ENCODE results near the gene URB1.

URB1 gene

DNA sequence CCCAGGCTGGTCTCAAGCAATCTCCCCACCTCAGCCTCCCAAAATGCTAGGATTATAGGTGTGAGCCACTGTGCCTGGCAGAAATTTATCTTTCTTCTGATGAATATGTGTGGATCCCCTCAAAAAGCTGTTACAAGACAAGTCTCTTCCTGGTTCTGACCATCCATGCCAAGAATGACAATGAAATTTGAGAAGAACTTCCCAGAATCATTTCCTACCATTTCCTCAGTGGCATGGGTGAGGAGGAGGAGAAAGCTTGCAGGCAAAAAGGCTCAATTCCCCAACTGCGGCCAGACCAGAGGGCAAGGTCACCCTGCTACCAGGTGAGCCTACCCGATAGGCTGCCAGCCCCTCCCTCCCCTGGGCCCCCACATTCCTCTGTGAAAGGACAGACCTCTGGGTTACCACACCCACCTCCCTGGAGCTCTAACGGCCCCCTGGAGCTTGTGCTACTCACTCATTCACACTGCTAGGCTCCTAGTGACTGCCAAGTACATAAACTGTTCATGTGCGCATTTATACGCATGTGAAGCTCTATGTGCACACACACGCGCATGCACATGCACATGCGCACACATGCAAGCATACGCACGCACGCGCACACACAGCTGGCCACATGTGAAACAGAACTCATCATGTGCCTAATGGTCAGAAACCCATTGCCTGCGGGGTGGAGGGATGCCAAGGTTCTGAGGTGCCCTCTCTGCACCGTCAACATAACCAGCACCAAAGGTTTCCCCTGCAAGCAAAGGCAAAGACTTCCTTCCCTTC lies 77.1 kb downstream of the URB1 start:
- Histone ChIP-seq H3K27me3 (ENCODE audit: low read length) (no peaks in the 10 kb centered on the region), H3K9ac (ENCODE audit: low read length) (no peak overlapping the region), H2AFZ (ENCODE audit: low read depth, low read length, severe bottlenecking) (no peak overlapping the region), H3K79me2 (ENCODE audit: insufficient read depth, low read length) (no peaks in the 10 kb centered on the region), H3K4me2 (ENCODE audit: low read depth, low read length, poor library complexity, severe bottlenecking) (no peak overlapping the region), H3F3A (ENCODE audit: insufficient read depth) (no peaks in the 10 kb centered on the region), H3K27ac (ENCODE audit: low read depth, low read length) (no peak overlapping the region), H3K36me3 (ENCODE audit: low read length) (peaks cover 4% of the 10 kb centered on the region; the same call in 1 of the 2 replicates), H3K9me2 (replicated peaks; ENCODE audit: insufficient read depth, low read length) (no peaks in the 10 kb centered on the region), H3K9me3 (ENCODE audit: insufficient read depth, low read length) (no peaks in the 10 kb centered on the region), H4K20me1 (ENCODE audit: low read depth, low read length) (no peaks in the 10 kb centered on the region), H3K4me3 (ENCODE audit: insufficient read depth, low read length, poor library complexity, severe bottlenecking) (no peak overlapping the region)
- TF ChIP-seq EZH2phosphoT487 (conservative IDR thresholded peaks at IDR 0.05; ENCODE audit: low read length) = no peak
- TF ChIP-seq, protein P1, sequence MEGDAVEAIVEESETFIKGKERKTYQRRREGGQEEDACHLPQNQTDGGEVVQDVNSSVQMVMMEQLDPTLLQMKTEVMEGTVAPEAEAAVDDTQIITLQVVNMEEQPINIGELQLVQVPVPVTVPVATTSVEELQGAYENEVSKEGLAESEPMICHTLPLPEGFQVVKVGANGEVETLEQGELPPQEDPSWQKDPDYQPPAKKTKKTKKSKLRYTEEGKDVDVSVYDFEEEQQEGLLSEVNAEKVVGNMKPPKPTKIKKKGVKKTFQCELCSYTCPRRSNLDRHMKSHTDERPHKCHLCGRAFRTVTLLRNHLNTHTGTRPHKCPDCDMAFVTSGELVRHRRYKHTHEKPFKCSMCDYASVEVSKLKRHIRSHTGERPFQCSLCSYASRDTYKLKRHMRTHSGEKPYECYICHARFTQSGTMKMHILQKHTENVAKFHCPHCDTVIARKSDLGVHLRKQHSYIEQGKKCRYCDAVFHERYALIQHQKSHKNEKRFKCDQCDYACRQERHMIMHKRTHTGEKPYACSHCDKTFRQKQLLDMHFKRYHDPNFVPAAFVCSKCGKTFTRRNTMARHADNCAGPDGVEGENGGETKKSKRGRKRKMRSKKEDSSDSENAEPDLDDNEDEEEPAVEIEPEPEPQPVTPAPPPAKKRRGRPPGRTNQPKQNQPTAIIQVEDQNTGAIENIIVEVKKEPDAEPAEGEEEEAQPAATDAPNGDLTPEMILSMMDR (IDR thresholded peaks at IDR 0.05; ENCODE audit: insufficient read depth, low read length, poor library complexity, severe bottlenecking) = no peak

DNA sequence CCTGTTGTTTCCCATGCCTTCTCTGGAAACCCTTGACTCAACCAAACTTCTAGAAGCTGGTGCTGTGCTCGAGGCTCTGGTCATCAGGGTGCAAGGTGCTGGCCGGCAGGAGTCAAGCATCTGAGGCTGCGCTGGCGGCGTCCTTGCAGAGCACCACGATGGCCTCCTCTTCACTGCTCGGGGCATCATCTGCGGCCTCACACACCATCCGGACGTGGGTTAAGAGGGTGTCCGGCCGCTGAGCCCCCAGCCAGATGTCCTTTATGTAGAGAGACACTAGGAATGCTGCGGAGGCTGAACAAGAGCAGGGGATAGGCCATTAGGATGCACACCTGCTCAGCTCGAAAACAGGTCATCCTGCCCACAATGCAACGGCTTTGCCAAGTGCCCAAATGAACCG lies 78.0 kb downstream of the URB1 start:
- Histone ChIP-seq H3K4me2 (ENCODE audit: low read depth, low read length, poor library complexity, severe bottlenecking) (no peak overlapping the region), H3K9me3 (ENCODE audit: insufficient read depth, low read length) (no peaks in the 10 kb centered on the region), H3K4me3 (ENCODE audit: insufficient read depth, low read length, poor library complexity, severe bottlenecking) (no peak overlapping the region), H4K20me1 (ENCODE audit: low read depth, low read length) (no peaks in the 10 kb centered on the region), H3K36me3 (ENCODE audit: low read length) (peaks cover 4% of the 10 kb centered on the region; the same call in 1 of the 2 replicates), H3F3A (ENCODE audit: insufficient read depth) (no peaks in the 10 kb centered on the region), H3K79me2 (ENCODE audit: insufficient read depth, low read length) (no peaks in the 10 kb centered on the region), H3K9me2 (replicated peaks; ENCODE audit: insufficient read depth, low read length) (no peaks in the 10 kb centered on the region), H2AFZ (ENCODE audit: low read depth, low read length, severe bottlenecking) (no peak overlapping the region), H3K9ac (ENCODE audit: low read length) (no peak overlapping the region), H3K27ac (ENCODE audit: low read depth, low read length) (no peak overlapping the region), H3K27me3 (ENCODE audit: low read length) (no peaks in the 10 kb centered on the region)
- TF ChIP-seq, protein P1 (IDR thresholded peaks at IDR 0.05; ENCODE audit: insufficient read depth, low read length, poor library complexity, severe bottlenecking) = no peak
- no peak for TF ChIP-seq EZH2phosphoT487 (conservative IDR thresholded peaks at IDR 0.05; ENCODE audit: low read length)

DNA sequence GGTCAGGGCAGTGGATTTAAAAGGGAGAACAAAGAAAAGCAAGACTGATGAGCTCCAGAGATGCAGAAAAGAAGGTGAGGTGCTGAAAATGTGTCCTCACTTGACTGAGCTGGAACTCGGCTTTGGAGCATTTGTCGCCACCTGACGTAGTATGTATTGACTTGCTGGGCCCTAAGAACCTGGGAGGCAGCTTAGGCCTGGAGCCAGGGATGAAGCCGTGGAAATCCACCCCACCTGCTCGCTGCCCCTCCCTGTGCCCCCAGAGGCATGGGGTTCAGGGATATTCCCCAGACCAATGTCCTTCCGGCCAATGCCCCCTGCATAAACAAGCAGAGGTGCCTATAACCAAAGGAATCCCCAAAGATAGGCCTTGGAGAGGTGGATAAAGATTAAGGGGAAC lies 79.8 kb downstream of the URB1 start:
- Histone ChIP-seq H3K4me2 (ENCODE audit: low read depth, low read length, poor library complexity, severe bottlenecking) (no peak overlapping the region), H3K9me3 (ENCODE audit: insufficient read depth, low read length) (no peaks in the 10 kb centered on the region), H3F3A (ENCODE audit: insufficient read depth) (no peaks in the 10 kb centered on the region), H3K36me3 (ENCODE audit: low read length) (peaks cover 4% of the 10 kb centered on the region; the same call in 1 of the 2 replicates), H4K20me1 (ENCODE audit: low read depth, low read length) (no peaks in the 10 kb centered on the region), H3K27ac (ENCODE audit: low read depth, low read length) (no peak overlapping the region), H3K79me2 (ENCODE audit: insufficient read depth, low read length) (no peaks in the 10 kb centered on the region), H2AFZ (ENCODE audit: low read depth, low read length, severe bottlenecking) (no peak overlapping the region), H3K27me3 (ENCODE audit: low read length) (no peaks in the 10 kb centered on the region), H3K9me2 (replicated peaks; ENCODE audit: insufficient read depth, low read length) (no peaks in the 10 kb centered on the region), H3K4me3 (ENCODE audit: insufficient read depth, low read length, poor library complexity, severe bottlenecking) (no peak overlapping the region), H3K9ac (ENCODE audit: low read length) (no peak overlapping the region)
- TF ChIP-seq, protein P1 (IDR thresholded peaks at IDR 0.05; ENCODE audit: insufficient read depth, low read length, poor library complexity, severe bottlenecking) = no peak
- no peak for TF ChIP-seq EZH2phosphoT487 (conservative IDR thresholded peaks at IDR 0.05; ENCODE audit: low read length)
